Lung microvascular endothelial cell (primary cell): ENCODE measurements around the gene CDH15. TPM values are rescaled to one million over a fixed set of nuclear protein-coding genes. Genes with fewer than 3 reads are reported as not detected.
"Not testable (repeated sequence)": the region's sequence is repeated elsewhere in the genome, so short reads cannot be mapped to it uniquely, and the experiment has no call there.

Experiments
- DNase-seq, 2 donors: peaks; one replicate each; pipeline versions ENCODE4 v3.0.0 to v3.0.0-alpha.2; 2010; ENCODE audit warnings: low read depth in 2 of 2
- total RNA-seq: library from RNA; depleted of rRNA; stranded (reverse); fragments of >200 nt; gene quantifications from 2 replicates; pipeline ENCODE4 v1.2.1, GENCODE V29; 2014

CDH15 gene
- total RNA-seq, 1 donor from 2014 or later, result under 0.01 TPM

GRCh38 chr16:89187032-89187769 is 15.7 kb downstream of the CDH15 start:
- no peak for DNase-seq

- DNase-seq, result no peak
These were observed 16.3 kb downstream of the CDH15 start for GRCh38 chr16:89187770-89188392.

- not testable (repeated sequence) for DNase-seq
These were observed 17.2 kb downstream of the CDH15 start for GRCh38 chr16:89188471-89189357.

GRCh38 chr16:89189358-89190025 is 17.9 kb downstream of the CDH15 start:
- DNase-seq, result no peak

- DNase-seq, result no peak
These were observed 18.8 kb downstream of the CDH15 start for GRCh38 chr16:89190150-89190958.

- DNase-seq, result no peak
These were observed 19.7 kb downstream of the CDH15 start for GRCh38 chr16:89191033-89191900.

- DNase-seq, result no peak
These were observed 20.3 kb downstream of the CDH15 start for GRCh38 chr16:89191901-89192185.

GRCh38 chr16:89192186-89192955 is 20.8 kb downstream of the CDH15 start:
- peak; percentile 94 to 96 for DNase-seq

- DNase-seq, result no peak
These were observed 21.5 kb downstream of the CDH15 start for GRCh38 chr16:89192956-89193575.

GRCh38 chr16:89193576-89194293 is 22.2 kb downstream of the CDH15 start:
- no peak for DNase-seq

GRCh38 chr16:89194340-89195311 is 23.1 kb downstream of the CDH15 start:
- no peak for DNase-seq

GRCh38 chr16:89195521-89196171 is 24.1 kb downstream of the CDH15 start:
- DNase-seq, result no peak

GRCh38 chr16:89197033-89197632 is 25.6 kb downstream of the CDH15 start:
- no peak for DNase-seq

- DNase-seq, result no peak
These were observed 26.3 kb downstream of the CDH15 start for GRCh38 chr16:89197633-89198416.
